HepG2 (cell line): ENCODE data around the gene SATB2. TPM values are rescaled to one million over a fixed set of nuclear protein-coding genes. Genes with fewer than 3 reads are reported as not detected.

ENCODE experiments used
- CEBPG ChIP-seq: IDR thresholded peaks from 2 replicates; pipeline ENCODE4 v1.6.1; 2016
- CTCF ChIP-seq: sonication (generic); formaldehyde crosslinking; IDR thresholded peaks from 2 replicates; pipeline ENCODE4 v1.5.0; 2020; ENCODE audit warnings: mild to moderate bottlenecking, missing genetic modification reagents, moderate library complexity
- GPN1 ChIP-seq: sonication (generic); formaldehyde crosslinking; IDR thresholded peaks from 2 replicates; pipeline ENCODE4 v1.5.1; 2020; ENCODE audit warnings: missing genetic modification reagents, borderline replicate concordance
- HDAC6 ChIP-seq: fragments of 200-600 bp; sonication (generic); IDR thresholded peaks from 2 replicates; pipeline ENCODE4 v1.7.0; 2017; ENCODE audit warnings: mild to moderate bottlenecking, antibody characterized with exemption, low read length, low read depth
- MAZ ChIP-seq, 2 experiments: sonication (generic) in 1 of 2; formaldehyde crosslinking in 1 of 2; IDR thresholded peaks; 2 replicates each; pipeline versions ENCODE4 v1.5.0 to v1.6.1; 2012 to 2020; ENCODE audit warnings: low read depth in 2 of 2, mild to moderate bottlenecking in 2 of 2, borderline replicate concordance in 1 of 2, improper control_type of control experiment in 1 of 2, low read length in 1 of 2, missing genetic modification reagents in 1 of 2, moderate library complexity in 1 of 2
- PATZ1 ChIP-seq: sonication (generic); formaldehyde crosslinking; IDR thresholded peaks from 2 replicates; pipeline ENCODE4 v1.4.0; 2020; ENCODE audit warnings: missing genetic modification reagents
- RAD21 ChIP-seq: fragments of 450-650 bp; formaldehyde crosslinking; IDR thresholded peaks from 2 replicates; pipeline ENCODE4 v1.5.0; 2020; ENCODE audit warnings: mild to moderate bottlenecking
- SMC3 ChIP-seq: IDR thresholded peaks from 2 replicates; pipeline ENCODE4 v1.6.1; 2011; ENCODE audit warnings: low read length, improper control_type of control experiment
- SP1 ChIP-seq, 2 experiments: fragments of 450-650 bp in 1 of 2; sonication (generic) in 1 of 2; formaldehyde crosslinking in 1 of 2; IDR thresholded peaks; 2 replicates each; pipeline versions ENCODE4 v1.4.0 to v1.6.1; 2016 to 2020; ENCODE audit warnings: missing genetic modification reagents in 1 of 2
- STAG1 ChIP-seq: sonication (generic); formaldehyde crosslinking; IDR thresholded peaks from 2 replicates; pipeline ENCODE4 v1.4.0; 2020; ENCODE audit warnings: missing genetic modification reagents
- XRCC5 ChIP-seq: fragments of 200-400 bp; formaldehyde crosslinking; optimal IDR thresholded peaks from 2 replicates; pipeline ENCODE3; 2017; ENCODE audit warnings: mild to moderate bottlenecking, low read length
- ZNF556 ChIP-seq: sonication (generic); formaldehyde crosslinking; IDR thresholded peaks from 2 replicates; pipeline ENCODE4 v1.4.0; 2020; ENCODE audit warnings: mild to moderate bottlenecking, missing genetic modification reagents, borderline replicate concordance
- ZNF619 ChIP-seq: sonication (generic); formaldehyde crosslinking; IDR thresholded peaks from 2 replicates; pipeline ENCODE4 v1.4.0; 2020; ENCODE audit warnings: mild to moderate bottlenecking, missing genetic modification reagents
- ZNF775 ChIP-seq: sonication (generic); formaldehyde crosslinking; IDR thresholded peaks from 2 replicates; pipeline ENCODE4 v1.4.0; 2020; ENCODE audit warnings: missing genetic modification reagents, mild to moderate bottlenecking, moderate library complexity, borderline replicate concordance
- ZSCAN20 ChIP-seq: sonication (generic); formaldehyde crosslinking; IDR thresholded peaks from 2 replicates; pipeline ENCODE4 v1.4.0; 2020; ENCODE audit warnings: missing genetic modification reagents, mild to moderate bottlenecking, borderline replicate concordance
- polyA plus RNA-seq, 8 experiments: library from polyadenylated mRNA; depleted of rRNA in 3 of 8; stranded (reverse) in 7 of 8; unstranded in 1 of 8; fragments of >200 nt; fragmentation: Illumina TruSeq in 4 of 8; extraction: Trizol in 4 of 8; gene quantifications; 2 replicates each; pipeline versions ENCODE4 v1.2.1 to v1.2.3, GENCODE V29; 2011 to 2016; ENCODE audit warnings: low read depth in 4 of 8, missing spikeins in 1 of 8, mixed read lengths in 1 of 8; ENCODE audit not compliant: insufficient read depth in 1 of 8
- total RNA-seq, 5 experiments: library from RNA; depleted of rRNA; stranded (reverse); fragments of >200 nt; fragmentation: Illumina TruSeq; extraction: Trizol; gene quantifications; 2 replicates each; pipeline ENCODE4 v1.2.3, GENCODE V29; 2016; ENCODE audit warnings: low read depth in 1 of 5
- TF ChIP-seq, protein P1 (sequence below), 2 experiments: sonication (generic) in 1 of 2; formaldehyde crosslinking in 1 of 2; IDR thresholded peaks; 2 replicates each; pipeline versions ENCODE4 v1.4.0 to v1.6.1; 2018 to 2020; ENCODE audit warnings: missing genetic modification reagents in 2 of 2, borderline replicate concordance in 1 of 2, low read depth in 1 of 2, mild to moderate bottlenecking in 1 of 2, missing biosample characterization in 1 of 2

Gene SATB2
- total and polyA plus RNA-seq, 2 of the 13 experiments (the other 11 are each of a cell fraction or from before 2014, with no cell fraction given), result 2.5 to 5.5 TPM

GRCh38 chr2:199485732-199486335, 28.1 kb upstream of the SATB2 start (continued):
- TF ChIP-seq, protein P1, sequence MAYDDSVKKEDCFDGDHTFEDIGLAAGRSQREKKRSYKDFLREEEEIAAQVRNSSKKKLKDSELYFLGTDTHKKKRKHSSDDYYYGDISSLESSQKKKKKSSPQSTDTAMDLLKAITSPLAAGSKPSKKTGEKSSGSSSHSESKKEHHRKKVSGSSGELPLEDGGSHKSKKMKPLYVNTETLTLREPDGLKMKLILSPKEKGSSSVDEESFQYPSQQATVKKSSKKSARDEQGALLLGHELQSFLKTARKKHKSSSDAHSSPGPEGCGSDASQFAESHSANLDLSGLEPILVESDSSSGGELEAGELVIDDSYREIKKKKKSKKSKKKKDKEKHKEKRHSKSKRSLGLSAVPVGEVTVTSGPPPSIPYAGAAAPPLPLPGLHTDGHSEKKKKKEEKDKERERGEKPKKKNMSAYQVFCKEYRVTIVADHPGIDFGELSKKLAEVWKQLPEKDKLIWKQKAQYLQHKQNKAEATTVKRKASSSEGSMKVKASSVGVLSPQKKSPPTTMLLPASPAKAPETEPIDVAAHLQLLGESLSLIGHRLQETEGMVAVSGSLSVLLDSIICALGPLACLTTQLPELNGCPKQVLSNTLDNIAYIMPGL (CRISPR knock-in tag; IDR thresholded peaks at IDR 0.05; ENCODE audit: borderline replicate concordance in 1 of 2, low read depth in 1 of 2), result 0 out of 4 replicates have a peak, but pooled peaks have one; percentile 33 to 41
- TF ChIP-seq SMC3, result peak; percentile 63
- no peak for TF ChIP-seq HDAC6
- TF ChIP-seq XRCC5, result peak; percentile 88
- TF ChIP-seq GPN1 (CRISPR knock-in tag), result no peak
- no peak for TF ChIP-seq SP1 (IDR thresholded peaks at IDR 0.05)
- no peak for TF ChIP-seq SP1 (CRISPR knock-in tag; IDR thresholded peaks at IDR 0.05)
- 0 out of 2 replicates have a peak, but pooled peaks have one; percentile 42 for TF ChIP-seq ZNF619
- TF ChIP-seq MAZ (IDR thresholded peaks at IDR 0.05; ENCODE audit: borderline replicate concordance, low read depth, low read length), result peak; percentile 74; the same call in 1 of the 2 replicates
- TF ChIP-seq MAZ (CRISPR knock-in tag; IDR thresholded peaks at IDR 0.05; ENCODE audit: low read depth), result no peak
- TF ChIP-seq STAG1 (CRISPR knock-in tag), result peak; percentile 96
- peak; percentile 24; the same call in 1 of the 2 replicates for TF ChIP-seq CEBPG (CRISPR knock-in tag)
- TF ChIP-seq ZNF556 (CRISPR knock-in tag), result no peak
- no peak for TF ChIP-seq ZNF775
- TF ChIP-seq RAD21, result peak; percentile 47; the same call in 1 of the 2 replicates
- peak; percentile 86 for TF ChIP-seq CTCF (CRISPR knock-in tag)
- no peak for TF ChIP-seq ZSCAN20 (CRISPR knock-in tag)
- TF ChIP-seq PATZ1 (CRISPR knock-in tag), result 0 out of 2 replicates have a peak, but pooled peaks have one; percentile 33
